Measurements from ENCODE around the gene COL23A1.
"Not testable (repeated sequence)": the region's sequence is repeated elsewhere in the genome, so short reads cannot be mapped to it uniquely, and the experiment has no call there.

Gene COL23A1

GRCh38 chr5:178239626-178240301, 350.4 kb downstream of the COL23A1 start:
- H3K9me3 ChIP-seq (ENCODE audit: control insufficient read depth, low read length); H3K36me3 ChIP-seq (ENCODE audit: control insufficient read depth, insufficient read depth, low read length); H3K27me3 ChIP-seq (ENCODE audit: control insufficient read depth, insufficient read depth, low read length, poor library complexity, severe bottlenecking); H3K27ac ChIP-seq (ENCODE audit: insufficient read depth, low read depth, low read length, poor library complexity, severe bottlenecking); H3K4me1 ChIP-seq (ENCODE audit: control insufficient read depth, insufficient read depth, low read length); H3K4me3 ChIP-seq (ENCODE audit: insufficient read depth, low read depth, low read length): not testable (repeated sequence)
- WGBS, 2 experiments: 88 to 91% methylated on average over 13 to 14 of the region's 16 CpGs

DNA sequence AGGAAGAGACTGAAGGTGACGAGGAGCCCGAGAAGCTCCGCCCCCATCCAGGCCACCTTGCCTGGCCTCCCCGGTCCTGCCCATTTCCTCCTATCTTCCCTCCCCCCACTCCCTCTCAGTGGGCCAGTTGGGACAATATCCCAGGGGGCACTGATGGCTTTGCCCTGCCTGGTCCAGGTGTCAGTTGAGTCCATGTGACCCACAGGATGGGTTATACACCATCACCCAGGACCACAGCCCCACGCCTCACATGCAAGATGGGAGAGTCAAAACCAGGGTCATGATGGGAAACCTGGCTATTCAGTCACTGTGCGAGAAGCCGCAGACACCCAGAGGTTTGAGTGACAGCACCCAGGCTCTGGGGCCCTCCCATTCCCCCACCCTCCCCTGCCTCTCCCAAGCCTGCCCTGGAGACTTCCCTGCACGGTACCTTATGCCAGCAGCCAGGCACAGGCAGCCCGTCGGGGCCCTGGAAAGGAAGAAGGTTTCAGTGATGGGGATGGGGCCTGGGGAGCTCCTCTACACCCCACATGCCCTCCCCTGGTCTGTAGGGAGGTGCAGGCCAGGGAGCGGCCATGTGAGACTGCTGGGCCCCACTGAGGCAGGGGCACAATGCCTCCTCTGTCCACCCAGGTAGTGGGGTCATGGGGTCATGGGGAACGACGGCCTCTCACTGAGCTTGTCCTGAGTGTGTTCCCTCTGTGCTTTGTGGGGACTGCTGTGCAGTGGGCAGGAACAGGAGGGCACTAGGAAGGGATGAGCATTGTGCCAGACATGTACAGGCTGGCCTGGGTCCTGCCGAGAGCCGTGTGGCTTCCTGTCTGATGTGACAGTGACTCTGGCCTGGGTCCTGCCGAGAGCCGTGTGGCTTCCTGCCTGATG, 351.2 kb downstream of the COL23A1 start:
- Histone ChIP-seq H3K36me3 (ENCODE audit: control insufficient read depth, insufficient read depth, low read length) (no peaks in the 10 kb centered on the region), H3K9me3 (ENCODE audit: control insufficient read depth, low read length) (no peaks in the 10 kb centered on the region), H3K27me3 (ENCODE audit: control insufficient read depth, insufficient read depth, low read length, poor library complexity, severe bottlenecking) (no peaks in the 10 kb centered on the region), H3K4me1 (ENCODE audit: control insufficient read depth, insufficient read depth, low read length) (no peaks in the 10 kb centered on the region), H3K27ac (ENCODE audit: insufficient read depth, low read depth, low read length, poor library complexity, severe bottlenecking) (no peak overlapping the region), H3K4me3 (ENCODE audit: insufficient read depth, low read depth, low read length) (no peak overlapping the region)
- 83 to 85% methylated on average over 17 of the region's 17 CpGs for WGBS, 2 experiments

DNA sequence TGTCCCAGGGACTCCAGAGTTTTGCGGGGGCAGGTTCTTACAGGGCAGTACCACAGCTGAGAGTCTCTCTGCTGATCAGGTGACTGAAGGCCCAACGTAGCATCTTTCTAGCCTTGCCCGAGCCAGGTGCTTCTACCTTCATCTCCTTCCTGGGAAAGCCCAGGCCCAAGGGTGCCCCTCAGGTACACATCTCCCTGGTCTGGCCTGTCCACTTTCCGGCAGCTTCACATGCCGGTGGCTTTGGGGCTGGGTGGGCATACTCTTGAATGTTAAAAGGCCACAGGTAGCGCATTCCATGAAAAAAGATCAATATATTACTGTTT, 351.9 kb downstream of the COL23A1 start:
- WGBS, 2 experiments: 94 to 95% methylated on average over 5 to 6 of the region's 6 CpGs

DNA sequence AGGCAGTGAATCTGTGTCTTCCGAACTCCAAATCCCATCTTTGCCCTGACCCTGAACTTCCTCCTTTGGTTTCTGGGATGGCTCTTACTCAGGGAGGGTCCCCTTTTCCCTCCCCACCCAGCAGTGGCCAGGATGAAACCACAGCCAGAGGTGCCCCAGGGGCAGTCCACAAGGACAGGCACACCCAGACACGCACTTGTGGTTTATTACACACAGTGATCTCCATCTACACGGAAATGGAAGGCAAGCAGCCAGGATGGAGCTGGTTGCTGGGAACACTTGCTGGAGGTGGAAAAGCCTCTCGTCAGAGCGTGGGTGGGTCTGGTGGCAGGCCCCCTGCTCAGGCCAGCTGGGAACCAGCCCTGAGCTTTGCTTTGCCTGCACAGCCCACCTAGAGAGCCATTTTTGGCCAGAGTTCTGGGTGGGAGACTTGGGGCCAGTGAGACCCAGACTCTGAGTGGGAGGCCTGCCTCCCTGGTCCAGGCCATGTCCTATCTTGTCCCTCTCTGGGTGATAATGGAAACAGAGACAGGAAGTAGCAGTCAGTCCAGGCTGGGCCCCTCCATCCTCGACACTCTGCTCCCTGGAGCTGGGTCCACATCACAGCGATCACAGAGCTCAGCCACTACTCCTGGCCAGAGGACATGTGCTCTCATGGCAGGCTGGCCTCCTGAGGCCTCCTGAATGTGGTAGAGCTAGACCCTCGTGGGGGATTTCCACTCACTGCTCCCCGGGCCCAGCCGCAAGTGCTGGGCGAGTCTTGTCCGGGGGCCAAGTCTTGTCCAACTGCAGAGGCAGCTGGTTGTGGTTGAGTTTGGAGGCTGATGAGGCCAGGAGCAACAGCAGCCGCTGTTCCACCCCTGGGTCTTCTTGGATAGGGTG, 352.5 kb downstream of the COL23A1 start:
- Histone ChIP-seq H3K27ac (ENCODE audit: insufficient read depth, low read depth, low read length, poor library complexity, severe bottlenecking) (no peak overlapping the region), H3K36me3 (ENCODE audit: control insufficient read depth, insufficient read depth, low read length) (no peaks in the 10 kb centered on the region), H3K4me1 (ENCODE audit: control insufficient read depth, insufficient read depth, low read length) (no peaks in the 10 kb centered on the region), H3K9me3 (ENCODE audit: control insufficient read depth, low read length) (no peaks in the 10 kb centered on the region), H3K4me3 (ENCODE audit: insufficient read depth, low read depth, low read length) (no peak overlapping the region), H3K27me3 (ENCODE audit: control insufficient read depth, insufficient read depth, low read length, poor library complexity, severe bottlenecking) (no peaks in the 10 kb centered on the region)
- 90 to 93% methylated on average over 13 of the region's 13 CpGs for WGBS, 2 experiments

More for the DNA sequence above, 351.9 kb downstream of the COL23A1 start:
- H3K9me3 ChIP-seq (ENCODE audit: control insufficient read depth, low read length): no peaks in the 10 kb centered on the region
- no peaks in the 10 kb centered on the region for H3K27me3 ChIP-seq (ENCODE audit: control insufficient read depth, insufficient read depth, low read length, poor library complexity, severe bottlenecking)
- H3K4me3 ChIP-seq (ENCODE audit: insufficient read depth, low read depth, low read length): no peak overlapping the region
- no peaks in the 10 kb centered on the region for H3K36me3 ChIP-seq (ENCODE audit: control insufficient read depth, insufficient read depth, low read length)
- H3K27ac ChIP-seq (ENCODE audit: insufficient read depth, low read depth, low read length, poor library complexity, severe bottlenecking): no peak overlapping the region
- no peaks in the 10 kb centered on the region for H3K4me1 ChIP-seq (ENCODE audit: control insufficient read depth, insufficient read depth, low read length)

DNA sequence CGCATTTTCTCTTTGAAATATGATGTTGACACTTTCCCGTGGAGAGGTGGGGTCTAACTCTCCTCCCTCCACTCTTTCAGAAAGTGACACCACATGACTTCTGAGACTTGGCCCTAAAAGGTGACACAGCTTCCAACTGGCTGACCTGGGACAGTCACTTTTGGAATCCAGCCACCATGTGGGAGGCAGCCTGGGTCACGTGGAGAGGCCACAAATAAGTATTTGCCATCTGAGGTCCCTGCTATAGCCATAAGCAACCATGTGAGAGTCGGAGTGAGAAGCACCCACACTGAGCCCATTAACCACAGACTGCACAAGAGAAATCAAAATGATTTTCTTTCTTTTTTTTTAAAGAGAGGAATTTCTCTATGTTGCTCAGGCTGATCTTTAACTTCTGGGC, 353.5 kb downstream of the COL23A1 start:
- H3K9me3 ChIP-seq (ENCODE audit: control insufficient read depth, low read length): no peaks in the 10 kb centered on the region
- no peak overlapping the region for H3K4me3 ChIP-seq (ENCODE audit: insufficient read depth, low read depth, low read length)
- no peaks in the 10 kb centered on the region for H3K36me3 ChIP-seq (ENCODE audit: control insufficient read depth, insufficient read depth, low read length)
- H3K27me3 ChIP-seq (ENCODE audit: control insufficient read depth, insufficient read depth, low read length, poor library complexity, severe bottlenecking): no peaks in the 10 kb centered on the region
- WGBS, 2 experiments: 90 to 92% methylated on average over 4 of the region's 4 CpGs
- H3K27ac ChIP-seq (ENCODE audit: insufficient read depth, low read depth, low read length, poor library complexity, severe bottlenecking): no peak overlapping the region
- H3K4me1 ChIP-seq (ENCODE audit: control insufficient read depth, insufficient read depth, low read length): peaks cover 2% of the 10 kb centered on the region

DNA sequence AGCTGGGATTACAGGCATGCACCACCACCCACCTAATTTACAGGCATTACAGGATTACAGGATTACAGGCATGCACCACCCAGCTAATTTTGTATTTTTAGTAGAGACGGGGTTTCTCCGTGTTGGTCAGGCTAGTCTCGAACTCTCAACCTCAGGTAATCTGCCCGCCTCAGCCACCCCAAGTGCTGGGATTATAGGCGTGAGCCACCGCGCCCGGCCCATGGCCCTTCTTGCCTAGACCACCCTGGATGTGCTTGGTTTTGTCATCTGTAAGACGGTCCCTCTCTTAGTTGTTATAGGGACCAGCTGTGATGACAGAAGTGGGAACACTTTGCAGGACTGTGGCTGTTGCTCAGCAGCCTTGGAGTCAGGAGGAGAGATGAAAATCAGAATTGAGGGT, 354.1 kb downstream of the COL23A1 start:
- no peaks in the 10 kb centered on the region for H3K27me3 ChIP-seq (ENCODE audit: control insufficient read depth, insufficient read depth, low read length, poor library complexity, severe bottlenecking)
- no peak overlapping the region for H3K4me3 ChIP-seq (ENCODE audit: insufficient read depth, low read depth, low read length)
- WGBS, 2 experiments: 93 to 95% methylated on average over 9 of the region's 9 CpGs
- no peaks in the 10 kb centered on the region for H3K36me3 ChIP-seq (ENCODE audit: control insufficient read depth, insufficient read depth, low read length)
- H3K4me1 ChIP-seq (ENCODE audit: control insufficient read depth, insufficient read depth, low read length): peaks cover 8% of the 10 kb centered on the region
- H3K9me3 ChIP-seq (ENCODE audit: control insufficient read depth, low read length): no peaks in the 10 kb centered on the region
- no peak overlapping the region for H3K27ac ChIP-seq (ENCODE audit: insufficient read depth, low read depth, low read length, poor library complexity, severe bottlenecking)

DNA sequence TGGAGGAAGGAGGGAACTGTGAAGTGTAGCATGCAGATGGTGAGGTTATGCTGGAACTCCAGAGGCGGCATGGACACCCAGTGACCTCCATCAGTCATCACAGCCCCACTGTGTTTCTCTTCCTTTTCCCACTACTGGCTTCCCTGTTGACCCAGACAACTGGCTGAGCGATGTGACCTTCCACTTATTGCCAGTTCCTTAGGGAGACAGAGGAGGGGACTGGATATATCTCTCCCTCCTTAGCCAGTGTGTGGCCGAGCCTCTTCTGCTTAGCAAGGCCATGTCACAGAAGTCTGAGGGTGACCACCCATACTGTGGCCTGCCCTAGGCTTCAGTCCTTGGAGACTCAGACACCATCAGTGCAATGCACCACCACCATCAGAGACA, 354.6 kb downstream of the COL23A1 start:
- Histone ChIP-seq H3K4me1 (ENCODE audit: control insufficient read depth, insufficient read depth, low read length) (peaks cover 10% of the 10 kb centered on the region), H3K27me3 (ENCODE audit: control insufficient read depth, insufficient read depth, low read length, poor library complexity, severe bottlenecking) (no peaks in the 10 kb centered on the region), H3K9me3 (ENCODE audit: control insufficient read depth, low read length) (no peaks in the 10 kb centered on the region), H3K4me3 (ENCODE audit: insufficient read depth, low read depth, low read length) (no peak overlapping the region), H3K27ac (ENCODE audit: insufficient read depth, low read depth, low read length, poor library complexity, severe bottlenecking) (no peak overlapping the region), H3K36me3 (ENCODE audit: control insufficient read depth, insufficient read depth, low read length) (no peaks in the 10 kb centered on the region)
- WGBS, 2 experiments: 90 to 98% methylated on average over 3 of the region's 3 CpGs

DNA sequence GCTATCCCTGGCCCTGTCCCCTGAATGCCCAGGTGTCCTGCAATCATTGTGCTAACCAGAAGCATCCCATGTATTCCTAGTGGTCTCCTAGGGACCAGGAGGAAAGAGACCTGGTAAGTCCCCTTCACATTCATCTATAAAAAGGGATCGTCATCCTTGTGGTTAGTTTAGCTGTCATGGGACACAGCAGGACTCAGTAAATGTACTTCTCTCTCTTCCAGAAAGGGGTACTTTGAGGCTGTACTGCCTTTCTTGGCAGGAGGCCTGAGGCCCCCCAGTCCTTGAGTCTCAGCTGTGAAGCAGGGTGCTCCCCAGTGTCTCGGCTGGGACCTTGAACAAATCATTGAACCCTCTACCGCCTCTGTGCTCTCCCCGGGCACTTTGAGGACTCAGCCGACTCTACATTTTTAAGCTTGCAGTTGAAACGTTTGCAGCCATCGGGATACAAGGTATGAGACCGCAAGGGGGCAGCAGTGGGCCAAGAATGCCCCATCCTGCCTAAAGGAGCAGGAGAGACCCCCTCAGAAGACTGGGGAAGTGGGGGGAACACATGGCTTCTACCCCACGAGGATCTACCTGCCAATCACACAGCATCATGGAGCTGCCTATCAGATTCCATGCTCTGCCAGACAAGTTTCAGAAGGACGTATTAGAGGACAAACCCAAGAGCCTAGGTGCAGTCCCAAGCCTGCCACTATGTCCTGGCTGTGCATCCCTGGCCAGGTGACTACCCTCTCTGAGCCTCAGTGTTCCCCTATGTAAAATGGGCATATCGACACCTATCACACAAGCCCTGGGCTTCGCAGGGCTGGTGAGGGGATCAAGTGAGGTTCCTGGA, 355.2 kb downstream of the COL23A1 start:
- Histone ChIP-seq H3K27me3 (ENCODE audit: control insufficient read depth, insufficient read depth, low read length, poor library complexity, severe bottlenecking) (no peaks in the 10 kb centered on the region), H3K27ac (ENCODE audit: insufficient read depth, low read depth, low read length, poor library complexity, severe bottlenecking) (no peak overlapping the region), H3K4me3 (ENCODE audit: insufficient read depth, low read depth, low read length) (no peak overlapping the region), H3K4me1 (ENCODE audit: control insufficient read depth, insufficient read depth, low read length) (peaks cover 10% of the 10 kb centered on the region), H3K36me3 (ENCODE audit: control insufficient read depth, insufficient read depth, low read length) (no peaks in the 10 kb centered on the region), H3K9me3 (ENCODE audit: control insufficient read depth, low read length) (no peaks in the 10 kb centered on the region)
- WGBS, 2 experiments: 34 to 35% methylated on average over 12 of the region's 12 CpGs

DNA sequence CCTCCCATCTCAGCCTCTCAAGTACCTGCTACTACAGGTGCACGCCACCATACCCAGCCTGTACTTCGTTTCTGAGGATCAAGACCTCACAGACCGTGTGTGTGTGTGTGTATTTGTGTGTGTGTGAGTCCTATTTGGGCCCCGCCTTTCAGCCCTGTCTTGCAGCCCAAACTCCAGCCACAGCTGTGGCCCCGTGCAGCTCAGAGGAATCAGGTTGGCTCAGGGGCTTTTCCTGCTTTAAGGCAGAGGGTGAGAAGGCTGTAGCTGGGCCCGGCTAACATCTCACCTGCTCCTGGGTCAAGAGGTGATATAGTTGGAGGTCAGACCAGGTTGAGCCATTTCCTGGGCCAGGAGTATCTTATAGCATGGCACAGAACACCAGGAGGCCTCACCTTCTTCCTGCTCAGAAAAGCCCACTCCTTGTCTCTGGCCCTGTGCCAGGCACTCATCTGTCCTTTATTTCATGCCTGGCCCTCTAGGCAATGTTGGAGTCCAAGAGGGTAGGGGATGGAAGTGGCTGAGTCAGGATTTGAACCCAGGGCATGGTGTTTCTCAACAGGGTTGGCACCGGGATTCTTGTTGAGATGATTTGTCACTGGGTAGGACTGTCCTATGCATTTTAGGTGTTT, 356.0 kb downstream of the COL23A1 start:
- 88 to 93% methylated on average over 7 of the region's 7 CpGs for WGBS, 2 experiments

More for the DNA sequence above, 356.0 kb downstream of the COL23A1 start:
- H3K4me1 ChIP-seq (ENCODE audit: control insufficient read depth, insufficient read depth, low read length): peaks cover 10% of the 10 kb centered on the region
- H3K27ac ChIP-seq (ENCODE audit: insufficient read depth, low read depth, low read length, poor library complexity, severe bottlenecking): no peak overlapping the region
- no peaks in the 10 kb centered on the region for H3K9me3 ChIP-seq (ENCODE audit: control insufficient read depth, low read length)
- H3K36me3 ChIP-seq (ENCODE audit: control insufficient read depth, insufficient read depth, low read length): no peaks in the 10 kb centered on the region
- H3K4me3 ChIP-seq (ENCODE audit: insufficient read depth, low read depth, low read length): no peak overlapping the region
- H3K27me3 ChIP-seq (ENCODE audit: control insufficient read depth, insufficient read depth, low read length, poor library complexity, severe bottlenecking): no peaks in the 10 kb centered on the region

All from ectodermal cell (in vitro differentiated cells).